PC-9 (cell line): ENCODE measurements around the gene GFRA1. TPM values are rescaled to one million over a fixed set of nuclear protein-coding genes. Genes with fewer than 3 reads are reported as not detected.

Source experiments
- BruUV-seq: library from RNA; stranded (reverse); fragments of 400-500 nt; replicated peaks from 2 replicates; lab custom pipeline; 2021; lab: Mats Ljungman, UMichigan
- CTCF ChIA-PET: fragments of 300-600 bp; sonication (Branson Sonifier 250); formaldehyde crosslinking; loops from one replicate; lab custom pipeline; 2022; ENCODE audit warnings: antibody characterized with exemption; lab: Charles Lee
- POLR2A ChIA-PET: fragments of 300-600 bp; sonication (Branson Sonifier 250); formaldehyde crosslinking; loops from one replicate; lab custom pipeline; 2022; ENCODE audit warnings: antibody characterized with exemption; ENCODE audit not compliant: unreplicated experiment; lab: Charles Lee
- DNase-seq, 2 experiments: peaks; one replicate each; pipeline versions ENCODE4 v3.0.0 to v3.0.0-alpha.2; 2015 to 2022; ENCODE audit warnings: mixed read lengths in 1 of 2
- H2AFZ ChIP-seq: fragments of 200-600 bp; sonication (generic); 2 replicates; pipeline ENCODE4 v1.8.1; 2017; ENCODE audit warnings: antibody characterized with exemption
- H3F3A ChIP-seq: fragments of 200-600 bp; sonication (generic); 2 replicates; pipeline ENCODE4 v1.8.1; 2017; ENCODE audit warnings: antibody characterized with exemption, mild to moderate bottlenecking, low read depth; ENCODE audit not compliant: insufficient read depth
- H3K27ac ChIP-seq: fragments of 200-600 bp; sonication (generic); 2 replicates; pipeline ENCODE4 v1.6.1; 2016; ENCODE audit warnings: mixed run types
- H3K27me3 ChIP-seq: fragments of 200-600 bp; sonication (generic); 2 replicates; pipeline ENCODE4 v1.6.1; 2016; ENCODE audit warnings: low read depth, mixed run types; ENCODE audit not compliant: insufficient read depth
- H3K36me3 ChIP-seq: fragments of 200-600 bp; sonication (generic); 2 replicates; pipeline ENCODE4 v1.6.1; 2016; ENCODE audit warnings: low read depth, mixed run types
- H3K4me1 ChIP-seq: fragments of 200-600 bp; sonication (generic); replicated peaks from 2 replicates; pipeline ENCODE4 v1.6.1; 2016; ENCODE audit warnings: mixed run types; ENCODE audit not compliant: insufficient read depth
- H3K4me2 ChIP-seq: fragments of 200-600 bp; sonication (generic); 2 replicates; pipeline ENCODE4 v1.6.1; 2017; ENCODE audit warnings: mixed run types
- H3K4me3 ChIP-seq: fragments of 200-600 bp; sonication (generic); 2 replicates; pipeline ENCODE4 v1.6.1; 2016; ENCODE audit warnings: mixed run types
- H3K79me2 ChIP-seq: fragments of 200-600 bp; sonication (generic); 2 replicates; pipeline ENCODE4 v1.6.1; 2017; ENCODE audit warnings: low read depth, mixed run types
- H3K9me2 ChIP-seq: fragments of 200-600 bp; sonication (generic); 2 replicates; pipeline ENCODE4 v1.8.1; 2017; ENCODE audit warnings: mild to moderate bottlenecking; ENCODE audit not compliant: insufficient read depth
- H3K9me3 ChIP-seq: fragments of 200-600 bp; sonication (generic); 2 replicates; pipeline ENCODE4 v1.8.1; 2016; ENCODE audit warnings: low read depth; ENCODE audit not compliant: insufficient read depth
- H4K20me1 ChIP-seq: fragments of 200-600 bp; sonication (generic); 2 replicates; pipeline ENCODE4 v1.8.1; 2017; ENCODE audit not compliant: insufficient read depth
- EZH2 ChIP-seq: fragments of 200-600 bp; sonication (generic); IDR thresholded peaks from 2 replicates; pipeline ENCODE4 v1.8.0; 2017; ENCODE audit warnings: antibody characterized with exemption, low read depth
- intact Hi-C: fragments of 100-400 bp; cut with micrococcal nuclease; formaldehyde crosslinking; loops from one replicate; pipeline ENCODE4 v1.10.0; 2022; ENCODE audit not compliant: unreplicated experiment
- total RNA-seq: library from RNA; stranded (reverse); gene quantifications from 2 replicates; pipeline ENCODE4 v1.2.3, GENCODE V29; 2021
- TF ChIP-seq, protein P1 (sequence below): fragments of 200-600 bp; sonication (generic); conservative IDR thresholded peaks from 2 replicates; pipeline ENCODE4 v1.6.1; 2017; ENCODE audit warnings: mixed run types, antibody characterized with exemption, mild to moderate bottlenecking, moderate library complexity

The GFRA1 gene
- total RNA-seq, 1 experiment from 2014 or later: 0.11 TPM

DNA sequence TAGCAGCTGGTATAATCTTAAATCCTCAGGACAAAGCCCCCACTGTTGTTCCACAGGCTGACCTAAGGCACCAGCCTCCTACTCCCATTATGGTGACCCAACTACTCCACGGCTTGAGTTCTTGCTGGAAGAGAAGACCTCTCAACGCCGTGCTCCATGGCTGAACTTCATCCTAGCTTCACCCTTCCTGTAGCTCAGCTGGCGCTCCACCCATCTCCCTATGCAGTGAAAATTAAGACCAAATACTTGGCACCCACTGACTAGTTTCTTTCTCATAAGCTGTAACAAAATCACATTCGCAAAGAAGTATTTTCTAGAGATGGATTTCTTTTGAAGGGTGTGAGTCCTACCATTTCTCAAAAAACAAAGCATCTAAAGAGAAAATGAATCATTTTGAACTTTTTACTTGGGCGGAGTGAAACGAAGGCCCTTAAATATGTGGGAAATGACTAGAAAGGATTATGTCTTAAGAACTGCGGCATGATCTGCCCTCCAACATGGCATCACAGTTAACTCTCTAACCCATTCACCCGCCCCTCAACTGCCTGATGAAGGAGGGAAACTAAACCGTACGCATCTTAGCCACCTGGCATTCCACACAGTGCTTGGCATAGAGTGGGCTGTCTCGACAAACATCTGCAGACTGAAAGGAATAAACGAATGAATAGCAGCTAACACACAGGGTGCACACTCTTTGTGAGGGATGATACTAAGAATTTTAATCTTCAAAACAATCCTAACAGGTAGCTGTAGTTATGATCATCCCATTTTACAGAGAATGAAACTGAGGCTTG is 32.7 kb downstream of the GFRA1 start:
- Histone ChIP-seq H3K4me3 (no peak overlapping the region), H3K4me1 (no peaks in the 10 kb centered on the region), H3K36me3 (no peaks in the 10 kb centered on the region), H3F3A (no peaks in the 10 kb centered on the region), H3K4me2 (no peak overlapping the region), H2AFZ (no peak overlapping the region), H3K9me3 (no peaks in the 10 kb centered on the region), H3K27me3 (no peaks in the 10 kb centered on the region; the same call in 1 of the 2 replicates), H3K27ac (no peak overlapping the region), H3K9me2 (no peaks in the 10 kb centered on the region), H4K20me1 (no peaks in the 10 kb centered on the region), H3K79me2 (no peaks in the 10 kb centered on the region)
- POLR2A ChIA-PET: no interaction called here
- intact Hi-C loops: no loop called here
- CTCF ChIA-PET: no interaction called here
- no peak for DNase-seq
- BruUV-seq: no TSS peak
- no peak for TF ChIP-seq EZH2
- TF ChIP-seq, protein P1, sequence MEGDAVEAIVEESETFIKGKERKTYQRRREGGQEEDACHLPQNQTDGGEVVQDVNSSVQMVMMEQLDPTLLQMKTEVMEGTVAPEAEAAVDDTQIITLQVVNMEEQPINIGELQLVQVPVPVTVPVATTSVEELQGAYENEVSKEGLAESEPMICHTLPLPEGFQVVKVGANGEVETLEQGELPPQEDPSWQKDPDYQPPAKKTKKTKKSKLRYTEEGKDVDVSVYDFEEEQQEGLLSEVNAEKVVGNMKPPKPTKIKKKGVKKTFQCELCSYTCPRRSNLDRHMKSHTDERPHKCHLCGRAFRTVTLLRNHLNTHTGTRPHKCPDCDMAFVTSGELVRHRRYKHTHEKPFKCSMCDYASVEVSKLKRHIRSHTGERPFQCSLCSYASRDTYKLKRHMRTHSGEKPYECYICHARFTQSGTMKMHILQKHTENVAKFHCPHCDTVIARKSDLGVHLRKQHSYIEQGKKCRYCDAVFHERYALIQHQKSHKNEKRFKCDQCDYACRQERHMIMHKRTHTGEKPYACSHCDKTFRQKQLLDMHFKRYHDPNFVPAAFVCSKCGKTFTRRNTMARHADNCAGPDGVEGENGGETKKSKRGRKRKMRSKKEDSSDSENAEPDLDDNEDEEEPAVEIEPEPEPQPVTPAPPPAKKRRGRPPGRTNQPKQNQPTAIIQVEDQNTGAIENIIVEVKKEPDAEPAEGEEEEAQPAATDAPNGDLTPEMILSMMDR: no peak

DNA sequence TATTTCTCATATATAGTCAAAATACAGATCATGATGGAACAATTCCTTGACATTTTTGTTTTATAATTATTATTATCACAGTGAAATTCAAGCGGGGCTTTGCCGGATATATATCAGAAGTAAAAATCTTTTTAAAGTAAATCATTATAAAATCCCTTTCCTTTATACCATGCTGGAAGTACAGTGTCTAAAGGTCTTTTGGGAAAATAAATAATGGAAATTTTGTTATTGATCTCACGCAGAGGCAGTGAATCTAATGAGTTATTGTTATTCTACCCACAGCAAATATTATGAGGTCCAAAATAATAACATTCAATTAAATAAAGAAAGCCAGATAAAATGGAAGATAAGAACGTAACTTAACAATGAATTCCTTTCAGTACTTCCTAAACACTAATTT is 33.8 kb downstream of the GFRA1 start:
- no peaks in the 10 kb centered on the region for H3K9me3 ChIP-seq
- intact Hi-C loops: no loop called here
- no peaks in the 10 kb centered on the region for H3K4me1 ChIP-seq
- TF ChIP-seq EZH2: no peak
- TF ChIP-seq, protein P1: no peak
- H2AFZ ChIP-seq: no peak overlapping the region
- DNase-seq: no peak
- H3K4me2 ChIP-seq: no peak overlapping the region
- no peaks in the 10 kb centered on the region; the same call in 1 of the 2 replicates for H3K27me3 ChIP-seq
- POLR2A ChIA-PET: no interaction called here
- no peaks in the 10 kb centered on the region for H3K79me2 ChIP-seq
- no peak overlapping the region for H3K4me3 ChIP-seq
- H3K36me3 ChIP-seq: no peaks in the 10 kb centered on the region
- no TSS peak for BruUV-seq
- CTCF ChIA-PET: interaction anchor here (0.5 kb wide), 1 partner anchor 345 kb away, joined by 3 read pairs; no protein-coding TSS in a partner anchor
- H3F3A ChIP-seq: no peaks in the 10 kb centered on the region
- H4K20me1 ChIP-seq: no peaks in the 10 kb centered on the region
- H3K27ac ChIP-seq: no peak overlapping the region
- H3K9me2 ChIP-seq: no peaks in the 10 kb centered on the region

DNA sequence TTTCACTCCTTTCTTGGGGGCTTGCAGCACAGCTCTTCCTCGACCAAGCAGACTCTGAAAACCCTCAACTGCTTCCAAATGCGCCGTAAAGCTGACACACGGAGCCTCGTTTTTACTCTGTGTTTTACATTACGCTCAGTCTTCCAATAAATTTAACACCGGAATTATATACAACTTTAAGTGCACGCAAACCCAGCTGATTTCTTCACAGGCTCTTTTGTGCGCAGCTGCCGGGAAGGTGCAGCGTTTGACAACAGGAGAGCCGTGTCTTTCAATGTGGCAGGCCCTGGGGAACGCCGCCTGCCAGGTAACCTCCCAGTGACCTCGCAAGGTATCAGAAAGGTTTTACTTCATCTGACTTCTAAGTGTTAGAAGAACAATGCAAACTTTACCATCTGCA is 35.0 kb downstream of the GFRA1 start:
- no peak overlapping the region for H2AFZ ChIP-seq
- H3K27ac ChIP-seq: no peak overlapping the region
- TF ChIP-seq EZH2: no peak
- TF ChIP-seq, protein P1: no peak
- no peaks in the 10 kb centered on the region for H3K9me2 ChIP-seq
- no peaks in the 10 kb centered on the region for H4K20me1 ChIP-seq
- H3F3A ChIP-seq: no peaks in the 10 kb centered on the region
- no peaks in the 10 kb centered on the region for H3K79me2 ChIP-seq
- H3K36me3 ChIP-seq: no peaks in the 10 kb centered on the region
- no peak for DNase-seq
- ChIA-PET POLR2A (no interaction called here), CTCF (no interaction called here)
- intact Hi-C loops: no loop called here
- no peaks in the 10 kb centered on the region for H3K4me1 ChIP-seq
- no peaks in the 10 kb centered on the region for H3K9me3 ChIP-seq
- no peak overlapping the region for H3K4me3 ChIP-seq
- H3K4me2 ChIP-seq: no peak overlapping the region
- no TSS peak for BruUV-seq
- no peaks in the 10 kb centered on the region; the same call in 1 of the 2 replicates for H3K27me3 ChIP-seq
